HCT116 (cell line): Measurements from ENCODE around the gene HRC. TPM values are rescaled to one million over a fixed set of nuclear protein-coding genes. Genes with fewer than 3 reads are reported as not detected.
"Not testable (repeated sequence)": the region's sequence is repeated elsewhere in the genome, so short reads cannot be mapped to it uniquely, and the experiment has no call there.

ENCODE experiments used
- ATAC-seq: fragments of 200-7000 bp; cut with Tn5 transposase; 2 replicates; pipeline ENCODE4 v1.9.1; 2020; ENCODE audit warnings: mild to moderate bottlenecking, moderate library complexity
- BruUV-seq: library from RNA; stranded (reverse); fragments of 400-500 nt; replicated peaks from 2 replicates; lab custom pipeline; 2021; lab: Mats Ljungman, UMichigan
- CTCF ChIA-PET: fragments of 300-600 bp; sonication (Branson Sonifier 250); formaldehyde crosslinking; loops from one replicate; lab custom pipeline; 2021; ENCODE audit warnings: antibody characterized with exemption; lab: Charles Lee
- POLR2A ChIA-PET: fragments of 300-600, 350-600 bp; sonication (Branson Sonifier 250); formaldehyde crosslinking; loops from one replicate; lab custom pipeline; 2021; ENCODE audit warnings: antibody characterized with exemption; lab: Charles Lee
- RAD21 ChIA-PET, 2 experiments: fragments of 300-600 bp; sonication (Branson Sonifier 250); formaldehyde crosslinking; loops; one replicate each; lab custom pipeline; 2023; ENCODE audit warnings: low total read pairs in 2 of 2; ENCODE audit not compliant: uncharacterized antibody in 2 of 2, unreplicated experiment in 2 of 2, low non-redundant PET in 1 of 2; lab: Charles Lee
- DNase-seq: peaks from one replicate; pipeline ENCODE4 v3.0.0-alpha.2; 2010; ENCODE audit warnings: low read depth, low spot score
- H2AFZ ChIP-seq: fragments of 200-600 bp; shearing (Covaris generic), sonication (generic); 2 replicates; pipeline ENCODE4 v1.6.1; 2017; ENCODE audit warnings: low read depth, mixed run types, mixed read lengths, antibody characterized with exemption, low read length; ENCODE audit not compliant: poor library complexity, severe bottlenecking
- H3K27ac ChIP-seq: 2 replicates; pipeline ENCODE4 v1.5.1; 2012; ENCODE audit warnings: low read depth, low read length
- H3K27me3 ChIP-seq: fragments of 200-600 bp; sonication (generic); 2 replicates; pipeline ENCODE4 v1.6.1; 2016; ENCODE audit warnings: mixed run types, low read length, mixed read lengths; ENCODE audit not compliant: insufficient read depth
- H3K36me3 ChIP-seq, 2 experiments: fragments of 200-500 bp in 1 of 2; fragments of 200-600 bp in 1 of 2; sonication (Bioruptor generic) in 1 of 2; sonication (generic) in 1 of 2; 2 replicates each; pipeline versions ENCODE4 v1.5.1 to v1.6.1; 2014 to 2016; ENCODE audit warnings: low read length in 2 of 2, inconsistent platforms in 1 of 2, mixed read lengths in 1 of 2, mixed run types in 1 of 2; ENCODE audit not compliant: insufficient read depth in 2 of 2, control insufficient read depth in 1 of 2
- H3K4me1 ChIP-seq, 2 experiments: fragments of 200-600 bp in 1 of 2; sonication (generic) in 1 of 2; 2 replicates each; pipeline versions ENCODE4 v1.5.1 to v1.6.1; 2012 to 2017; ENCODE audit warnings: low read length in 2 of 2, inconsistent platforms in 1 of 2, mild to moderate bottlenecking in 1 of 2, mixed read lengths in 1 of 2, mixed run types in 1 of 2, moderate library complexity in 1 of 2; ENCODE audit not compliant: insufficient read depth in 2 of 2, control insufficient read depth in 1 of 2
- H3K4me2 ChIP-seq: fragments of 200-600 bp; sonication (generic); 2 replicates; pipeline ENCODE4 v1.6.1; 2017; ENCODE audit warnings: mixed run types, low read length, mixed read lengths
- H3K4me3 ChIP-seq, 2 experiments: fragments of 200-600 bp in 1 of 2; sonication (generic) in 1 of 2; replicated peaks in 1 of 2; 2 replicates each; pipeline ENCODE4 v1.5.1; 2011 to 2016; ENCODE audit warnings: low read length in 2 of 2, control low read depth in 1 of 2, low read depth in 1 of 2, mild to moderate bottlenecking in 1 of 2, mixed read lengths in 1 of 2, mixed run types in 1 of 2
- H3K79me2 ChIP-seq: fragments of 200-600 bp; sonication (generic); 2 replicates; pipeline ENCODE4 v1.6.1; 2017; ENCODE audit warnings: mild to moderate bottlenecking, mixed run types, low read length, moderate library complexity, mixed read lengths; ENCODE audit not compliant: insufficient read depth
- H3K9ac ChIP-seq: fragments of 200-600 bp; sonication (generic); 2 replicates; pipeline ENCODE4 v1.6.1; 2016; ENCODE audit warnings: low read length, mixed read lengths
- H3K9me2 ChIP-seq: fragments of 200-600 bp; sonication (generic), shearing (Covaris generic); 2 replicates; pipeline ENCODE4 v1.6.1; 2017; ENCODE audit warnings: mixed run types, mild to moderate bottlenecking, moderate library complexity; ENCODE audit not compliant: insufficient read depth
- H3K9me3 ChIP-seq, 2 experiments: fragments of 200-500 bp in 1 of 2; fragments of 200-600 bp in 1 of 2; sonication (Bioruptor generic) in 1 of 2; sonication (generic) in 1 of 2; 2 replicates each; pipeline ENCODE4 v1.6.1; 2014 to 2017; ENCODE audit warnings: low read length in 2 of 2, mixed read lengths in 2 of 2, inconsistent platforms in 1 of 2, low read depth in 1 of 2, mild to moderate bottlenecking in 1 of 2, mixed run types in 1 of 2, moderate library complexity in 1 of 2; ENCODE audit not compliant: control insufficient read depth in 1 of 2, insufficient read depth in 1 of 2
- H4K20me1 ChIP-seq: fragments of 200-600 bp; sonication (generic), shearing (Covaris generic); 2 replicates; pipeline ENCODE4 v1.6.1; 2017; ENCODE audit warnings: mixed run types, mild to moderate bottlenecking, moderate library complexity; ENCODE audit not compliant: insufficient read depth
- CTCF ChIP-seq, 3 experiments: fragments of 200-600 bp in 1 of 3; sonication (generic) in 1 of 3; IDR thresholded peaks in 2 of 3; conservative IDR thresholded peaks in 1 of 3; 2 replicates each; pipeline ENCODE4 v1.5.1; 2012 to 2017; ENCODE audit warnings: low read depth in 2 of 3, low read length in 2 of 3, antibody characterized with exemption in 1 of 3, borderline replicate concordance in 1 of 3, control low read depth in 1 of 3, mild to moderate bottlenecking in 1 of 3, mixed read lengths in 1 of 3, mixed run types in 1 of 3, moderate library complexity in 1 of 3; ENCODE audit not compliant: insufficient read depth in 1 of 3
- EZH2phosphoT487 ChIP-seq: fragments of 200-600 bp; IDR thresholded peaks from 2 replicates; pipeline ENCODE4 v1.6.1; 2018; ENCODE audit warnings: antibody characterized with exemption, borderline replicate concordance
- TCF7L2 ChIP-seq: IDR thresholded peaks from 2 replicates; pipeline ENCODE4 v1.7.0; 2011; ENCODE audit warnings: borderline replicate concordance, inconsistent platforms; ENCODE audit not compliant: insufficient read depth, insufficient read length; ENCODE audit errors: extremely low read depth
- intact Hi-C: fragments of 100-400 bp; cut with micrococcal nuclease; formaldehyde crosslinking; loops from 2 replicates; pipeline ENCODE4 v1.10.0; 2022
- total RNA-seq: library from RNA; stranded (reverse); gene quantifications from one replicate; pipeline ENCODE4 v1.2.1, GENCODE V29; 2021; ENCODE audit not compliant: unreplicated experiment
- TF ChIP-seq, protein P1 (sequence below): IDR thresholded peaks from 2 replicates; pipeline ENCODE4 v1.6.1; 2012; ENCODE audit warnings: low read depth

The HRC gene
- total RNA-seq, 1 experiment from 2014 or later, result not detected

GRCh38 chr19:49182848-49183375 is 27.7 kb upstream of the HRC start (continued):
- TF ChIP-seq, protein P1, sequence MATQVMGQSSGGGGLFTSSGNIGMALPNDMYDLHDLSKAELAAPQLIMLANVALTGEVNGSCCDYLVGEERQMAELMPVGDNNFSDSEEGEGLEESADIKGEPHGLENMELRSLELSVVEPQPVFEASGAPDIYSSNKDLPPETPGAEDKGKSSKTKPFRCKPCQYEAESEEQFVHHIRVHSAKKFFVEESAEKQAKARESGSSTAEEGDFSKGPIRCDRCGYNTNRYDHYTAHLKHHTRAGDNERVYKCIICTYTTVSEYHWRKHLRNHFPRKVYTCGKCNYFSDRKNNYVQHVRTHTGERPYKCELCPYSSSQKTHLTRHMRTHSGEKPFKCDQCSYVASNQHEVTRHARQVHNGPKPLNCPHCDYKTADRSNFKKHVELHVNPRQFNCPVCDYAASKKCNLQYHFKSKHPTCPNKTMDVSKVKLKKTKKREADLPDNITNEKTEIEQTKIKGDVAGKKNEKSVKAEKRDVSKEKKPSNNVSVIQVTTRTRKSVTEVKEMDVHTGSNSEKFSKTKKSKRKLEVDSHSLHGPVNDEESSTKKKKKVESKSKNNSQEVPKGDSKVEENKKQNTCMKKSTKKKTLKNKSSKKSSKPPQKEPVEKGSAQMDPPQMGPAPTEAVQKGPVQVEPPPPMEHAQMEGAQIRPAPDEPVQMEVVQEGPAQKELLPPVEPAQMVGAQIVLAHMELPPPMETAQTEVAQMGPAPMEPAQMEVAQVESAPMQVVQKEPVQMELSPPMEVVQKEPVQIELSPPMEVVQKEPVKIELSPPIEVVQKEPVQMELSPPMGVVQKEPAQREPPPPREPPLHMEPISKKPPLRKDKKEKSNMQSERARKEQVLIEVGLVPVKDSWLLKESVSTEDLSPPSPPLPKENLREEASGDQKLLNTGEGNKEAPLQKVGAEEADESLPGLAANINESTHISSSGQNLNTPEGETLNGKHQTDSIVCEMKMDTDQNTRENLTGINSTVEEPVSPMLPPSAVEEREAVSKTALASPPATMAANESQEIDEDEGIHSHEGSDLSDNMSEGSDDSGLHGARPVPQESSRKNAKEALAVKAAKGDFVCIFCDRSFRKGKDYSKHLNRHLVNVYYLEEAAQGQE, result no peak
- TF ChIP-seq CTCF (IDR thresholded peaks at IDR 0.05 in 2 of 3, conservative IDR thresholded peaks at IDR 0.05 in 1 of 3; ENCODE audit: borderline replicate concordance in 1 of 3, insufficient read depth in 1 of 3, low read depth in 2 of 3, low read length in 2 of 3), result no peak
- TF ChIP-seq TCF7L2, result no peak
- no peak for TF ChIP-seq EZH2phosphoT487

DNA sequence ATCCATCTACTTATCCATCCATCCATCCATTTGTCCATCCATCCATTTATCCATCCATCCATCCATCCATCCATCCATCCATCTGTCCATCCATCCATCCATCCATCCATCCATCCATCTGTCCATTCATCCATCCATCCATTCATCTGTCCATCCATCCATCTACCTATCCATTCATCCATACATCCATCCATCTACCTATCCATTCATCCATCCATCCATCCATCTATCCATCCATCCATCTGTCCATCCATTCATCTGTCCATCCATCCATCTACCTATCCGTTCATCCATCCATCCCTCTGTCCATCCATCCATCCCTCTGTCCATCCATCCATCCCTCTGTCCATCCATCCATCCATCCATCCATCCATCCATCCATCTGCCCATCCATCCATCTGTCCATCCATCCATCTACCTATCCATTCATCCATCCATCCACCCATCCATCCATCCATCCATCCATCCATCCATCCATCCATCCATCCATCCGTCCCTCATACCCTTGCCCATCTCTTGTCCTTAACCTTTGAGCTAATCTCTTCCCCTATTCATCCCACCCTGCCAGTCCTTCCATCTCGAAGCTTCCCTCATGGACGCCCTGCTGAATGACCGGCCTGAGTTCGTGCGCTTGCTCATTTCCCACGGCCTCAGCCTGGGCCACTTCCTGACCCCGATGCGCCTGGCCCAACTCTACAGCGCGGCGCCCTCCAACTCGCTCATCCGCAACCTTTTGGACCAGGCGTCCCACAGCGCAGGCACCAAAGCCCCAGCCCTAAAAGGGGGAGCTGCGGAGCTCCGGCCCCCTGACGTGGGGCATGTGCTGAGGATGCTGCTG is 27.0 kb upstream of the HRC start:
- ATAC-seq, H4K20me1 ChIP-seq, DNase-seq, intact Hi-C loops, H2AFZ ChIP-seq, H3K27me3 ChIP-seq, H3K4me3 ChIP-seq, H3K79me2 ChIP-seq, H3K9me2 ChIP-seq, POLR2A ChIA-PET, RAD21 ChIA-PET, H3K36me3 ChIP-seq, H3K4me2 ChIP-seq, H3K9me3 ChIP-seq, H3K27ac ChIP-seq, H3K9ac ChIP-seq, CTCF ChIA-PET, H3K4me1 ChIP-seq: not testable (repeated sequence)
- TSS peak; percentile 25 for BruUV-seq
